ENCODE data around the gene ADGRG6. TPM values are rescaled to one million over a fixed set of nuclear protein-coding genes. Genes with fewer than 3 reads are reported as not detected.

ADGRG6 gene
- total and polyA plus RNA-seq, 9 of the 15 experiments (the other 6 are each of a cell fraction or from before 2014, with no cell fraction given), result under 0.01 to 0.11 (median 0.05) TPM; not detected in 5

DNA sequence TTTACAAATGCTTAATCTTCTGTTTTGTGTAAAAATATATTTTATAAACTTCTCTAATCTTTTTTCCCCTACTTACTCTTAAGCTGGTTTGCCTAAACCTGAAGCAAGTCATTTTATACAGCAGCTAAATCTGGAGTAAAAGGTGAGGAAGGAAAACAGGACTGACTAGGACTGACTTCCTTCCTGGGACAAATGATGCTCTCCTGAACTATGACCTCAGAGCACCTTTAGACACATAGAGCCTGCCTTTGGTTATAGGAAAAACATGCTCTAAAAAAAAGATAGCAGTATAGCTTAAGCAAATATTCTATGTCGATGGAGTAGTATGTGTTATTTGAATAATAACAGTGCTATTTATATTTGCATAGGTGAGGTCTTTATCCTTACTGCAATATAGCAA, 21.5 kb upstream of the ADGRG6 start:
- Histone ChIP-seq H3K9me1 (ENCODE audit: control insufficient read depth, insufficient read depth, low read length) (no peaks in the 10 kb centered on the region), H4K20me1 (replicated peaks; ENCODE audit: control insufficient read depth, insufficient read depth, low read length) (no peaks in the 10 kb centered on the region), H2AFZ (ENCODE audit: low read depth, low read length) (no peak overlapping the region), H3K4me2 (ENCODE audit: insufficient read depth, low read length) (no peak overlapping the region), H3K27ac (ENCODE audit: extremely low read depth, low read depth, low read length) (no peak overlapping the region), H3K9me3 (replicated peaks; ENCODE audit: control insufficient read depth, insufficient read depth, low read depth, low read length) (no peaks in the 10 kb centered on the region), H3K79me2 (ENCODE audit: control insufficient read depth, insufficient read depth, low read length) (no peaks in the 10 kb centered on the region), H3K4me1 (replicated peaks in 1 of 2; ENCODE audit: control insufficient read depth in 2 of 2, insufficient read depth in 2 of 2, low read length in 2 of 2) (no peaks in the 10 kb centered on the region), H3K4me3 (no peak overlapping the region), H3K9ac (ENCODE audit: insufficient read depth in 1 of 2, low read depth in 2 of 2, low read length in 2 of 2) (no peak overlapping the region), H3K27me3 (ENCODE audit: control insufficient read depth in 2 of 2, insufficient read depth in 2 of 2, low read length in 2 of 2) (no peaks in the 10 kb centered on the region), H3K36me3 (ENCODE audit: control insufficient read depth, insufficient read depth, low read length) (no peaks in the 10 kb centered on the region)
- POLR2A ChIA-PET, result interaction anchor here (1.0 kb wide), 1 partner anchor 11 kb away, joined by 3 read pairs; no protein-coding TSS in a partner anchor
- CTCF ChIA-PET (ENCODE audit: low intra/inter-chr PET ratio), result no interaction called here
- FAIRE-seq, result no peak
- DNase-seq (ENCODE audit: extremely low read depth in 1 of 4, low spot score in 3 of 4), result no peak
- BruUV-seq (replicated peaks), result no TSS peak
- no peak for ATAC-seq
- 0% methylated on average over 1 of the region's 1 CpG for WGBS (ENCODE audit: insufficient coverage, low coverage, missing lambda C conversion rate)
- in situ Hi-C loops (cut with MboI) (no loop called here), intact Hi-C loops (cut with micrococcal nuclease) (no loop called here)
- TF ChIP-seq, protein P1, sequence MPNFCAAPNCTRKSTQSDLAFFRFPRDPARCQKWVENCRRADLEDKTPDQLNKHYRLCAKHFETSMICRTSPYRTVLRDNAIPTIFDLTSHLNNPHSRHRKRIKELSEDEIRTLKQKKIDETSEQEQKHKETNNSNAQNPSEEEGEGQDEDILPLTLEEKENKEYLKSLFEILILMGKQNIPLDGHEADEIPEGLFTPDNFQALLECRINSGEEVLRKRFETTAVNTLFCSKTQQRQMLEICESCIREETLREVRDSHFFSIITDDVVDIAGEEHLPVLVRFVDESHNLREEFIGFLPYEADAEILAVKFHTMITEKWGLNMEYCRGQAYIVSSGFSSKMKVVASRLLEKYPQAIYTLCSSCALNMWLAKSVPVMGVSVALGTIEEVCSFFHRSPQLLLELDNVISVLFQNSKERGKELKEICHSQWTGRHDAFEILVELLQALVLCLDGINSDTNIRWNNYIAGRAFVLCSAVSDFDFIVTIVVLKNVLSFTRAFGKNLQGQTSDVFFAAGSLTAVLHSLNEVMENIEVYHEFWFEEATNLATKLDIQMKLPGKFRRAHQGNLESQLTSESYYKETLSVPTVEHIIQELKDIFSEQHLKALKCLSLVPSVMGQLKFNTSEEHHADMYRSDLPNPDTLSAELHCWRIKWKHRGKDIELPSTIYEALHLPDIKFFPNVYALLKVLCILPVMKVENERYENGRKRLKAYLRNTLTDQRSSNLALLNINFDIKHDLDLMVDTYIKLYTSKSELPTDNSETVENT (CRISPR knock-in tag; IDR thresholded peaks at IDR 0.05), result no peak
- no peak for TF ChIP-seq POLR2G (IDR thresholded peaks at IDR 0.05; ENCODE audit: low read depth, low read length)
- TF ChIP-seq, protein P2, sequence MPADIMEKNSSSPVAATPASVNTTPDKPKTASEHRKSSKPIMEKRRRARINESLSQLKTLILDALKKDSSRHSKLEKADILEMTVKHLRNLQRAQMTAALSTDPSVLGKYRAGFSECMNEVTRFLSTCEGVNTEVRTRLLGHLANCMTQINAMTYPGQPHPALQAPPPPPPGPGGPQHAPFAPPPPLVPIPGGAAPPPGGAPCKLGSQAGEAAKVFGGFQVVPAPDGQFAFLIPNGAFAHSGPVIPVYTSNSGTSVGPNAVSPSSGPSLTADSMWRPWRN (IDR thresholded peaks at IDR 0.05; ENCODE audit: low read depth), result no peak
- no peak for TF ChIP-seq ESRRB (CRISPR knock-in tag; IDR thresholded peaks at IDR 0.05; ENCODE audit: borderline replicate concordance)
- TF ChIP-seq SNAPC5 (CRISPR knock-in tag; IDR thresholded peaks at IDR 0.05), result no peak
- TF ChIP-seq, protein P3, sequence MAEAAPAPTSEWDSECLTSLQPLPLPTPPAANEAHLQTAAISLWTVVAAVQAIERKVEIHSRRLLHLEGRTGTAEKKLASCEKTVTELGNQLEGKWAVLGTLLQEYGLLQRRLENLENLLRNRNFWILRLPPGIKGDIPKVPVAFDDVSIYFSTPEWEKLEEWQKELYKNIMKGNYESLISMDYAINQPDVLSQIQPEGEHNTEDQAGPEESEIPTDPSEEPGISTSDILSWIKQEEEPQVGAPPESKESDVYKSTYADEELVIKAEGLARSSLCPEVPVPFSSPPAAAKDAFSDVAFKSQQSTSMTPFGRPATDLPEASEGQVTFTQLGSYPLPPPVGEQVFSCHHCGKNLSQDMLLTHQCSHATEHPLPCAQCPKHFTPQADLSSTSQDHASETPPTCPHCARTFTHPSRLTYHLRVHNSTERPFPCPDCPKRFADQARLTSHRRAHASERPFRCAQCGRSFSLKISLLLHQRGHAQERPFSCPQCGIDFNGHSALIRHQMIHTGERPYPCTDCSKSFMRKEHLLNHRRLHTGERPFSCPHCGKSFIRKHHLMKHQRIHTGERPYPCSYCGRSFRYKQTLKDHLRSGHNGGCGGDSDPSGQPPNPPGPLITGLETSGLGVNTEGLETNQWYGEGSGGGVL (CRISPR knock-in tag; IDR thresholded peaks at IDR 0.05), result no peak
- TF ChIP-seq, protein P4, sequence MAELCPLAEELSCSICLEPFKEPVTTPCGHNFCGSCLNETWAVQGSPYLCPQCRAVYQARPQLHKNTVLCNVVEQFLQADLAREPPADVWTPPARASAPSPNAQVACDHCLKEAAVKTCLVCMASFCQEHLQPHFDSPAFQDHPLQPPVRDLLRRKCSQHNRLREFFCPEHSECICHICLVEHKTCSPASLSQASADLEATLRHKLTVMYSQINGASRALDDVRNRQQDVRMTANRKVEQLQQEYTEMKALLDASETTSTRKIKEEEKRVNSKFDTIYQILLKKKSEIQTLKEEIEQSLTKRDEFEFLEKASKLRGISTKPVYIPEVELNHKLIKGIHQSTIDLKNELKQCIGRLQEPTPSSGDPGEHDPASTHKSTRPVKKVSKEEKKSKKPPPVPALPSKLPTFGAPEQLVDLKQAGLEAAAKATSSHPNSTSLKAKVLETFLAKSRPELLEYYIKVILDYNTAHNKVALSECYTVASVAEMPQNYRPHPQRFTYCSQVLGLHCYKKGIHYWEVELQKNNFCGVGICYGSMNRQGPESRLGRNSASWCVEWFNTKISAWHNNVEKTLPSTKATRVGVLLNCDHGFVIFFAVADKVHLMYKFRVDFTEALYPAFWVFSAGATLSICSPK (IDR thresholded peaks at IDR 0.05; ENCODE audit: borderline replicate concordance), result no peak
- no peak for TF ChIP-seq DEAF1 (CRISPR knock-in tag; IDR thresholded peaks at IDR 0.05)
- no peak for TF ChIP-seq JUN (IDR thresholded peaks at IDR 0.05; ENCODE audit: borderline replicate concordance, low read depth, low read length)
- TF ChIP-seq JUN (CRISPR knock-in tag; IDR thresholded peaks at IDR 0.05; ENCODE audit: borderline replicate concordance), result no peak
- no peak for TF ChIP-seq E2F4 (CRISPR knock-in tag; IDR thresholded peaks at IDR 0.05; ENCODE audit: low read depth)
- TF ChIP-seq ZNF583 (CRISPR knock-in tag; IDR thresholded peaks at IDR 0.05), result no peak
- TF ChIP-seq RNF2 (IDR thresholded peaks at IDR 0.05), result no peak
